ENCODE data around the gene SCN8A. TPM values are rescaled to one million over a fixed set of nuclear protein-coding genes. Genes with fewer than 3 reads are reported as not detected.

SCN8A gene
- total RNA-seq, 4 donors from 2014 or later: 0.28 to 4.1 TPM; not detected in 2

DNA sequence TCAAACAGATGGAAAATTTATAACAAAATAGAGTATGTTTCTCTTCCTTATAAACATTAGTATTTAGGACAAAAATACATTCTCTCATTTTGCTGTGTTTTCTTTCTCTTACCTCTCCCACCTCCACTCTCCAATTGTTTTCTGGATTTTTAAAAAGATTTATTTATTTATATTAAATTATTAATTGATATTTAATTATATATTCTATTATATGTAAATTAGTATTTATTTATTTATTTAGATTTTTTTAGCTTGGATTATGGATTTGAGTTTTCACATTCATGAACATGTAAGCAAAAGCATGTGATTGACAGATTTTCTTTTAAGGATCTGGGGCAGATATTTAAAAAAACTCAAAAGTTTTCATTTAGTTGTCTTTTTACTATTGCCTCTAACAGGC, 35.6 kb downstream of the SCN8A start:
- no peaks in the 10 kb centered on the region for H3K4me1 ChIP-seq
- TF ChIP-seq, protein P1, sequence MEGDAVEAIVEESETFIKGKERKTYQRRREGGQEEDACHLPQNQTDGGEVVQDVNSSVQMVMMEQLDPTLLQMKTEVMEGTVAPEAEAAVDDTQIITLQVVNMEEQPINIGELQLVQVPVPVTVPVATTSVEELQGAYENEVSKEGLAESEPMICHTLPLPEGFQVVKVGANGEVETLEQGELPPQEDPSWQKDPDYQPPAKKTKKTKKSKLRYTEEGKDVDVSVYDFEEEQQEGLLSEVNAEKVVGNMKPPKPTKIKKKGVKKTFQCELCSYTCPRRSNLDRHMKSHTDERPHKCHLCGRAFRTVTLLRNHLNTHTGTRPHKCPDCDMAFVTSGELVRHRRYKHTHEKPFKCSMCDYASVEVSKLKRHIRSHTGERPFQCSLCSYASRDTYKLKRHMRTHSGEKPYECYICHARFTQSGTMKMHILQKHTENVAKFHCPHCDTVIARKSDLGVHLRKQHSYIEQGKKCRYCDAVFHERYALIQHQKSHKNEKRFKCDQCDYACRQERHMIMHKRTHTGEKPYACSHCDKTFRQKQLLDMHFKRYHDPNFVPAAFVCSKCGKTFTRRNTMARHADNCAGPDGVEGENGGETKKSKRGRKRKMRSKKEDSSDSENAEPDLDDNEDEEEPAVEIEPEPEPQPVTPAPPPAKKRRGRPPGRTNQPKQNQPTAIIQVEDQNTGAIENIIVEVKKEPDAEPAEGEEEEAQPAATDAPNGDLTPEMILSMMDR (IDR thresholded peaks at IDR 0.05): no peak
- no peak for TF ChIP-seq POLR2A (IDR thresholded peaks at IDR 0.05)
- H3K4me3 ChIP-seq: no peak overlapping the region
- H3K9me3 ChIP-seq: no peaks in the 10 kb centered on the region
- H3K36me3 ChIP-seq: no peaks in the 10 kb centered on the region
- H3K27me3 ChIP-seq: no peaks in the 10 kb centered on the region
- no peak overlapping the region for H3K27ac ChIP-seq
- DNase-seq: no peak

DNA sequence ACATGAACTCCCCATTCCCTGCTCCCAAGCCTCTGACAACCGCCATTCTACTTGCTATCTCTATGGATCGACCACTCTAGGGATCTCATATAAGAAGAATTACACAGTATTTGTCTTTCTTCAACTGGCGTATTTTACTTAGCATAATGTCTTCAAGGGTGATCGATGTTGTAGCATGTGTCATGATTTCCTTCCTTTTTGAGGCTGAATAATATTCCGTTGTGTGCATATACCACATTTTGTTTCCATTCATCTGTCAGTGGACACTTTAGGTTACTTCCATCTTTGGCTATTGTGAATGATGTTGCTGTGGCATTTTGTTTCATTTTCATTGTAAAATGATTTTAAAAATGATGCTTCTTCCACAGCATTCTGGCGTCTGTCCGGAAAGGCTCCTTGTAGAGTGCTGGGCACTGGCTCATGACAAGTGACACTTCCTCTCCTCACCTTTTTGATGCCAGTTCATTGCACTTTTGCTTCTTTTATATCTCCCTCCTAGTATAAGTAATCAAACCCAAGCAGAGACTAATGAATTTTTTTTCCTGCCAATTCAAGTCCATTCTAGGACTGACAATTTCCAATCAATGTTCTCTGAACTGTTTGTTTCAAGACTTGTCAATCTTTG, 39.3 kb downstream of the SCN8A start:
- Histone ChIP-seq H3K27ac (no peak overlapping the region), H3K27me3 (no peaks in the 10 kb centered on the region), H3K36me3 (no peaks in the 10 kb centered on the region), H3K4me1 (no peaks in the 10 kb centered on the region), H3K9me3 (no peaks in the 10 kb centered on the region), H3K4me3 (no peak overlapping the region)
- TF ChIP-seq, protein P1 (IDR thresholded peaks at IDR 0.05): no peak
- TF ChIP-seq POLR2A (IDR thresholded peaks at IDR 0.05): no peak
- no peak for DNase-seq

DNA sequence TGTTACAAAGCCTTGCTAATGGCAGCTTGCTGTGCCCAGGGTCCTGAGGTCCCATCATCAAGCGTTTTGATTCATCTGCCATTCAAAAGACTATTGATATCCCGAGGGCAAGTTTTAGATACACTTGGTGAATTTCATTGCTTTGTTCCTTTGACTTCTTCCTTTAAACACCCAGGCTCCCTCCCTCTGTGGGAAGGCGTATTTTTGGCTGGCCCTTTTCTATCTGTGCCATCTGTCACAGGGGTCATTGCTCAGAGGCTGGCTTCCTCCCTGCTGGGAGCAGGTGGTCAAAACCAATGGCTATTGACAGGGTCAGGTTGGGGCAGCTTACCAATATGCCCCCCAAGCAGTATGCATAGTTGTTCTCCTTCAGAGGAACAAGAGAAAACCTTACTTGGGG, 40.0 kb downstream of the SCN8A start:
- no peaks in the 10 kb centered on the region for H3K36me3 ChIP-seq
- H3K9me3 ChIP-seq: no peaks in the 10 kb centered on the region
- no peak for TF ChIP-seq POLR2A (IDR thresholded peaks at IDR 0.05)
- TF ChIP-seq, protein P1 (IDR thresholded peaks at IDR 0.05): no peak
- no peak for DNase-seq
- H3K4me1 ChIP-seq: no peaks in the 10 kb centered on the region
- no peak overlapping the region for H3K27ac ChIP-seq
- H3K27me3 ChIP-seq: no peaks in the 10 kb centered on the region
- H3K4me3 ChIP-seq: no peak overlapping the region

DNA sequence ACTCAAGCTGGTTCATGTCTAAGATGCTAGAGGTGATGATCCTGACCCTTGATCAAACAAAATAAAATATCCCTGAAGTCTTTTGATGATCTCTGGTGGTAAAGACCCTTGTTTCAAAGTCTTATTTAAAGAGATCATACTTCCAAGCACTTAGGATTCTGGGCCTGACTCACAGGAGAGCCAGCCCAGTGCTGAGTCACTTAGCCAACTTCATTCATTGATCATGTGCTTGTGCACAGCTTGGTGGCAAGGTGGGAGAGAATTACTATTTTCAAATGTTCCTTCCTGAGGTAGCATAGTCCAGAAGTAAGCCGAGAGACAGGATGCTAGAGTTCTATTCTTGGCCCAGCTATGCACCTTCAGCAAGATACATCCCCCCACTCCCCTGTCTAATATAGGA, 40.6 kb downstream of the SCN8A start:
- Histone ChIP-seq H3K9me3 (no peaks in the 10 kb centered on the region), H3K36me3 (no peaks in the 10 kb centered on the region), H3K27ac (no peak overlapping the region), H3K4me3 (no peak overlapping the region), H3K4me1 (no peaks in the 10 kb centered on the region), H3K27me3 (no peaks in the 10 kb centered on the region)
- TF ChIP-seq POLR2A (IDR thresholded peaks at IDR 0.05): no peak
- DNase-seq: no peak

DNA sequence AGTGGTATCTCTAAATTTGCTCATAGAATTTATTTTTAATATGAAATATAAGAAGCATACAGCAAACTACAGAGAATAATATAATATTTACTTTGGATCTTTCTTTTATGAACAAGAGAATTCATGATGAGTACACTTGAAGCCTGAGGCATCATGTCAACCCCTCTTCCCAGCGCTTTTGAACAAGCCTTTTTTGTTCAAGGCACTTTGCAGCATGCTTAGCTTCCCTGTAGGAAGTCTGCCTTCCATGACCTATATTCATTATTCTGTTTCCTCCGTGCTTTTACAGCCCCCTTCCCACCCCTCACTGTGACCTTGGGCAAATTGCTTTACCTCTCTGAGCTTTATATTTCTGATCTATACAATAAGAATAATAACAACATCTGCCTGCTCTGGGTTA, 41.6 kb downstream of the SCN8A start:
- TF ChIP-seq, protein P1 (IDR thresholded peaks at IDR 0.05): no peak
- TF ChIP-seq POLR2A (IDR thresholded peaks at IDR 0.05): no peak
- no peak overlapping the region for H3K4me3 ChIP-seq
- H3K36me3 ChIP-seq: no peaks in the 10 kb centered on the region
- no peaks in the 10 kb centered on the region for H3K27me3 ChIP-seq
- DNase-seq: no peak
- H3K27ac ChIP-seq: no peak overlapping the region
- H3K9me3 ChIP-seq: no peaks in the 10 kb centered on the region
- no peaks in the 10 kb centered on the region for H3K4me1 ChIP-seq

DNA sequence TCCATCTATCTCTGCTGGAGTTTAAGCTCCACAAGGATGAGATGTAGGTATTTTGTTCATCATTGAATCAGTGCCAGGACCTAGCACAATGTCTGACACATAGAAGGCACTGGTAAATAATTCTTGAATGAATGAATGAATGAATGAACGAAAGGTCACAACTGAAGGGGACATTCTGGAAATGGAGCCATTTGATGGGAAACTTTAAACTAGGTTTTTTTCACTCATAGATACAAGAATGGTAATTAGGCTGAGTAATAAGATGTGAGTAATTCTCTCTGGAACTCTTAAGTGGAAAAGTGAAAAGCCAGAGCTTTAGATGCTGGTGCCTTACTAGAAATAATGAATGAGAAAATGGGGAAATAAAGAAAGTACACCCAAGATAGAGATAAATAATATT, 44.3 kb downstream of the SCN8A start:
- Histone ChIP-seq H3K27me3 (no peaks in the 10 kb centered on the region), H3K27ac (no peak overlapping the region), H3K4me3 (no peak overlapping the region), H3K36me3 (no peaks in the 10 kb centered on the region), H3K4me1 (no peaks in the 10 kb centered on the region), H3K9me3 (no peaks in the 10 kb centered on the region)
- no peak for TF ChIP-seq POLR2A (IDR thresholded peaks at IDR 0.05)
- TF ChIP-seq, protein P1 (IDR thresholded peaks at IDR 0.05): no peak
- DNase-seq: no peak
